Body of pancreas (tissue), 4 donors: ENCODE data around the gene RAD23B.

Experiments used
- POLR2A ChIP-seq, 3 donors: fragments of 450-650 bp; IDR thresholded peaks; one replicate each; pipeline ENCODE4 v1.6.1; 2016; ENCODE audit warnings: antibody characterized with exemption in 3 of 3, mild to moderate bottlenecking in 2 of 3
- TF ChIP-seq, protein P1 (sequence below), 7 experiments: fragments of 450-650 bp in 4 of 7; fragments of 200-600 bp in 3 of 7; sonication (generic) in 3 of 7; IDR thresholded peaks; one replicate each; pipeline ENCODE4 v1.5.1; 2016 to 2019; ENCODE audit warnings: antibody characterized with exemption in 7 of 7

DNA sequence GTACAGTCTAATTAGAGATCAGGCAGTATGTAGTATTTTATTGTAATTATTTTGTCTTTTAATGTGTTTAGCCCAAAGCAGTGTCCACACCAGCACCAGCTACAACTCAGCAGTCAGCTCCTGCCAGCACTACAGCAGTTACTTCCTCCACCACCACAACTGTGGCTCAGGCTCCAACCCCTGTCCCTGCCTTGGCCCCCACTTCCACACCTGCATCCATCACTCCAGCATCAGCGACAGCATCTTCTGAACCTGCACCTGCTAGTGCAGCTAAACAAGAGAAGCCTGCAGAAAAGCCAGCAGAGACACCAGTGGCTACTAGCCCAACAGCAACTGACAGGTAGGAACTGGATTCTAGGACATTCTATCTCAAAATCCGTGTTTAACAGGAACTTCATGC, 23.2 kb downstream of the RAD23B start:
- no peak for TF ChIP-seq POLR2A (IDR thresholded peaks at IDR 0.05)
- TF ChIP-seq, protein P1, sequence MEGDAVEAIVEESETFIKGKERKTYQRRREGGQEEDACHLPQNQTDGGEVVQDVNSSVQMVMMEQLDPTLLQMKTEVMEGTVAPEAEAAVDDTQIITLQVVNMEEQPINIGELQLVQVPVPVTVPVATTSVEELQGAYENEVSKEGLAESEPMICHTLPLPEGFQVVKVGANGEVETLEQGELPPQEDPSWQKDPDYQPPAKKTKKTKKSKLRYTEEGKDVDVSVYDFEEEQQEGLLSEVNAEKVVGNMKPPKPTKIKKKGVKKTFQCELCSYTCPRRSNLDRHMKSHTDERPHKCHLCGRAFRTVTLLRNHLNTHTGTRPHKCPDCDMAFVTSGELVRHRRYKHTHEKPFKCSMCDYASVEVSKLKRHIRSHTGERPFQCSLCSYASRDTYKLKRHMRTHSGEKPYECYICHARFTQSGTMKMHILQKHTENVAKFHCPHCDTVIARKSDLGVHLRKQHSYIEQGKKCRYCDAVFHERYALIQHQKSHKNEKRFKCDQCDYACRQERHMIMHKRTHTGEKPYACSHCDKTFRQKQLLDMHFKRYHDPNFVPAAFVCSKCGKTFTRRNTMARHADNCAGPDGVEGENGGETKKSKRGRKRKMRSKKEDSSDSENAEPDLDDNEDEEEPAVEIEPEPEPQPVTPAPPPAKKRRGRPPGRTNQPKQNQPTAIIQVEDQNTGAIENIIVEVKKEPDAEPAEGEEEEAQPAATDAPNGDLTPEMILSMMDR (IDR thresholded peaks at IDR 0.05) = no peak
